Smooth muscle cell (in vitro differentiated cells): ENCODE results near the gene ANXA5. TPM values are rescaled to one million over a fixed set of nuclear protein-coding genes. Genes with fewer than 3 reads are reported as not detected.

Source experiments
- DNase-seq: peaks from one replicate; lab custom pipeline; 2025; ENCODE audit not compliant: unreplicated experiment; lab: John Stamatoyannopoulos, UW
- H2AFZ ChIP-seq: fragments of 200-600 bp; sonication (generic); 2 replicates; pipeline ENCODE4 v1.6.0; 2016; ENCODE audit warnings: antibody characterized with exemption, low read depth, mild to moderate bottlenecking
- H3F3A ChIP-seq: fragments of 200-600 bp; sonication (generic); 2 replicates; pipeline ENCODE4 v1.6.0; 2017; ENCODE audit warnings: antibody characterized with exemption, low read depth
- H3K27ac ChIP-seq: fragments of 200-600 bp; sonication (generic); 2 replicates; pipeline ENCODE4 v1.5.1; 2016; ENCODE audit warnings: low read depth, mild to moderate bottlenecking
- H3K27me3 ChIP-seq: fragments of 200-600 bp; sonication (generic); 2 replicates; pipeline ENCODE4 v1.6.1; 2016; ENCODE audit warnings: low read depth, mild to moderate bottlenecking
- H3K36me3 ChIP-seq: fragments of 200-600 bp; sonication (generic); 2 replicates; pipeline ENCODE4 v1.5.1; 2016; ENCODE audit warnings: low read depth
- H3K4me1 ChIP-seq: fragments of 200-600 bp; sonication (generic); 2 replicates; pipeline ENCODE4 v1.5.1; 2016; ENCODE audit warnings: low read depth
- H3K4me2 ChIP-seq: fragments of 200-600 bp; sonication (generic); 2 replicates; pipeline ENCODE4 v1.6.0; 2016; ENCODE audit warnings: mild to moderate bottlenecking
- H3K4me3 ChIP-seq: fragments of 200-600 bp; sonication (generic); 2 replicates; pipeline ENCODE4 v1.5.1; 2016; ENCODE audit warnings: mild to moderate bottlenecking
- H3K79me2 ChIP-seq: fragments of 200-600 bp; sonication (generic); 2 replicates; pipeline ENCODE4 v1.6.0; 2016; ENCODE audit warnings: low read depth, mild to moderate bottlenecking
- H3K9ac ChIP-seq: fragments of 200-600 bp; sonication (generic); 2 replicates; pipeline ENCODE4 v1.6.0; 2016; ENCODE audit warnings: low read depth
- H3K9me3 ChIP-seq: fragments of 200-600 bp; sonication (generic); replicated peaks from 2 replicates; pipeline ENCODE4 v1.5.1; 2016; ENCODE audit warnings: low read depth
- H4K20me1 ChIP-seq: fragments of 200-600 bp; sonication (generic); 2 replicates; pipeline ENCODE4 v1.6.0; 2016; ENCODE audit warnings: low read depth
- CTCF ChIP-seq: fragments of 200-600 bp; sonication (generic); IDR thresholded peaks from 2 replicates; pipeline ENCODE4 v1.5.1; 2017; ENCODE audit warnings: borderline replicate concordance, mild to moderate bottlenecking, antibody characterized with exemption; ENCODE audit not compliant: insufficient read depth, poor library complexity, severe bottlenecking
- WGBS: methylation state at CpG from one replicate; pipeline ENCODE4 v1.1.7; 2016; ENCODE audit warnings: low lambda C conversion rate; 5-methylcytosine and 5-hydroxymethylcytosine counted together
- polyA plus RNA-seq: library from polyadenylated mRNA; unstranded; fragments of >200 nt; fragmentation: Nextera tagmentation; extraction: Ambion mirVana; gene quantifications from 2 replicates; pipeline ENCODE4 v1.2.1, GENCODE V29; 2016
- total RNA-seq: library from RNA; depleted of rRNA; stranded (reverse); fragments of >200 nt; gene quantifications from 2 replicates; pipeline ENCODE4 v1.2.3, GENCODE V29; 2014

ANXA5 gene
- total and polyA plus RNA-seq, 2 experiments from 2014 or later = 481 to 597 TPM

DNA sequence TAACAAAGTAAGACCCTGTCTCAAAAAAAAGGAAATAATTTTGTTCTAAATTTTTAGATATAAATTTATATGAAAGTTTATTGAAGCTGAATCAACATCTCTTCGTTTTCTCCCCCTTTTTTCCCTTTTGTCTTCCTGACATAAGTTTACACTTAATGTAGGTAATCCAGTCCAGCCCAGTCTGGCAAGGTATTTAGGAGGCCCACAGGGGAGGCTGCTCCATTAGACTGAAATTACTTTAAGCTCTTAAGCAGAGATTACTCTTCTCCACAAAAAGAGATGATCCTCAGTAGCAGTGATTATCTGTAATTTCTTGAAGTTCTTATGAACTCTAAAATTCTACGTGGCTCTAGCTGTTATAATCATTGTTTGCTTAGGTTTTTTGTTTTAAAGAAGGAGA, 46.0 kb downstream of the ANXA5 start:
- TF ChIP-seq CTCF = no peak
- H3F3A ChIP-seq = no peaks in the 10 kb centered on the region
- no peaks in the 10 kb centered on the region for H3K27me3 ChIP-seq
- no peak overlapping the region for H3K4me3 ChIP-seq
- H4K20me1 ChIP-seq = no peaks in the 10 kb centered on the region
- H3K4me1 ChIP-seq = no peaks in the 10 kb centered on the region
- no peak overlapping the region for H3K9ac ChIP-seq
- no peak overlapping the region for H3K4me2 ChIP-seq
- no peak overlapping the region for H3K27ac ChIP-seq
- no peaks in the 10 kb centered on the region for H3K36me3 ChIP-seq
- H2AFZ ChIP-seq = no peak overlapping the region
- no peaks in the 10 kb centered on the region for H3K79me2 ChIP-seq
- 69% methylated on average over 2 of the region's 2 CpGs for WGBS
- DNase-seq = no peak
- no peaks in the 10 kb centered on the region for H3K9me3 ChIP-seq

- H3K9ac ChIP-seq = no peak overlapping the region
- no peaks in the 10 kb centered on the region for H4K20me1 ChIP-seq
- H3K4me2 ChIP-seq = no peak overlapping the region
- no peaks in the 10 kb centered on the region for H3K79me2 ChIP-seq
- WGBS = 27% methylated on average over 3 of the region's 3 CpGs
- DNase-seq = no peak
- H3K27me3 ChIP-seq = no peaks in the 10 kb centered on the region
- no peaks in the 10 kb centered on the region for H3F3A ChIP-seq
- no peaks in the 10 kb centered on the region for H3K9me3 ChIP-seq
- no peak for TF ChIP-seq CTCF
- H2AFZ ChIP-seq = no peak overlapping the region
- no peaks in the 10 kb centered on the region for H3K36me3 ChIP-seq
- H3K27ac ChIP-seq = no peak overlapping the region
- H3K4me3 ChIP-seq = no peak overlapping the region
- H3K4me1 ChIP-seq = no peaks in the 10 kb centered on the region
These were observed 48.3 kb downstream of the ANXA5 start for GRCh38 chr4:121648516-121648915.

- H3K27ac ChIP-seq = no peak overlapping the region
- 90% methylated on average over 8 of the region's 8 CpGs for WGBS
- no peaks in the 10 kb centered on the region for H3K4me1 ChIP-seq
These were observed 53.7 kb downstream of the ANXA5 start for GRCh38 chr4:121642876-121643585.

More at GRCh38 chr4:121642876-121643585, 53.7 kb downstream of the ANXA5 start:
- Histone ChIP-seq H3K36me3 (no peaks in the 10 kb centered on the region), H3K9me3 (no peaks in the 10 kb centered on the region), H3K79me2 (no peaks in the 10 kb centered on the region), H3K27me3 (no peaks in the 10 kb centered on the region), H3F3A (no peaks in the 10 kb centered on the region), H2AFZ (no peak overlapping the region), H3K4me2 (no peak overlapping the region), H4K20me1 (no peaks in the 10 kb centered on the region), H3K4me3 (no peak overlapping the region), H3K9ac (no peak overlapping the region)
- DNase-seq = no peak
- TF ChIP-seq CTCF = no peak
